RPMI8226 (cell line): ENCODE measurements around the gene CCNT1.
"Not testable (repeated sequence)": the region's sequence is repeated elsewhere in the genome, so short reads cannot be mapped to it uniquely, and the experiment has no call there.

ENCODE experiments used
- DNase-seq: peaks from one replicate; pipeline ENCODE4 v3.0.0-alpha.2; 2015

CCNT1 gene

DNA sequence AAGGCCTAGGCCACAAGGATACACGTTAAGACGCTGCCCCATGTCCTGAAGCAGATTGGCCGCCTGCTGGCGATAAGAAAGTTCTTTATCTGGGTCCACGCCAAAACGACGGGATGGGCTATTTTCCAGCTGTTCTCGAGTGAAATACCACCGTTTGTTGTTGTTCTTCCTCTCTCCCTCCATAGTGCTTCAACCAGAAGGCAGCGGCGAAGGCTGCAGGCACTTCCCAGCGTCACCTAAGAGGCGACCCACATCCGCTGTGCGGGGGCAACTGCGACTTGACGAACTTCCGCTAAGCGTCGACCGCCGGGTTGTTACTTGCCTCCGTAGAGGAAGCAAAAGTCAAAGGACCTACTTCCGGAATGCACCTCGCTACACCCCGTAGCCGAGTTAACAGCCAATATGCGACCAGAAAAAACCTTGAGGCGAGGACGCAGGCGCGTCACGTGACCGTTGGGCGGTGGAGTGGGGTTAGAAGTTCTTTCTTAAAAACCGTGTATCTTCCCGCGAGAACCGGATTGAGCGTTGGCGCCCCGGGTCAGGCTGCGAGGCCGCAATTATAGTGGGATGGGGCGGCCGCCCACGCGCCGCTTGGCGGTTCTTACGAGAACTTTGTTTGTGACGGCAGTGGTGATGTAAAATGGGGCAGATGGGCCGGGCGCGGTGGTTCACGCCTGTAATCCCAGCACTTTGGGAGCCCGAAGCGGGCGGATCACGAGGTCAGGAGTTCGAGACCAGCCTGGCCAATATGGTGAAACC lies at the start of gene CCNT1:
Gene CCNT1 (minus strand): TSS at position 215 of the 759 bp plus-strand sequence. CDS start 32 bp downstream, at position 183.
- peak; percentile 99 for DNase-seq

DNA sequence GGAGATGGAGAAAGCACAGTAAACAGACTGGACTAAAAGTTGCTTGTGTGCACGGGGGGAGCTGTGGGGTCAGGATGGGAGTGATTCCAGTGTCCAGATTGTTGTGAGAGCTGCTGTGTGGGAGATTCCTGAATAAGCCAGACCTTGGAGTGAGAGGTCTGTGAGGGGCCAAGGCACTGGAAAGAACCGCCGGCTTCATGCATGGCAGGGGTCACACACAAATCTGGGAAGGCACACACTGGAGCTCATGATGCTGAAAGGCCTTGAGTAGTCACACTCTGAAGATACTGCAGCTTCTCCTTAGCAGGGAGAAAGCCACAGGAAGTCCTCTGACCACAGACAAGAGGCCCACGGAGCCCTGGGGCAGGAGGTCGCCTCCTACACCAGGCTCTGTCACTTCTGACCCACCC lies 49.3 kb upstream of the CCNT1 start:
- DNase-seq: no peak

DNA sequence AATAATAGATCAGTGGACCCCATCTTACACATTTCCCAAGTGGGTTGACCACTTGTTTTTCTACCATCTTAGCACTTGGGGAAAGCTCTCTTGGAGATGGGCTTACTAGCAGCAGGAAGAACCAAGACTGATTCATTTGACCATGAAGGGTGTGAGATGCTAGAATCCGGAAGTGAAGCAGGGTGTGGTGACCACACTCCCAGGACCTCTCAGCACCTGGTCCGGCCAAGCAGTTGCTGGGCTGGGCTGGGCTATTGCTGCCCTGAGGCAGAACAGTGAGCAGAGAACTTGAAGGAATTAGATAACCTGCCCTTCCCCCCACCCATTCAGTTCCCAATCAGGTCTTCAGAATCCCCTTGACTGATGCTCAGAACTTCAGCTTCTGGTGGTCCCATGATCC lies 48.0 kb upstream of the CCNT1 start:
- DNase-seq: no peak

DNA sequence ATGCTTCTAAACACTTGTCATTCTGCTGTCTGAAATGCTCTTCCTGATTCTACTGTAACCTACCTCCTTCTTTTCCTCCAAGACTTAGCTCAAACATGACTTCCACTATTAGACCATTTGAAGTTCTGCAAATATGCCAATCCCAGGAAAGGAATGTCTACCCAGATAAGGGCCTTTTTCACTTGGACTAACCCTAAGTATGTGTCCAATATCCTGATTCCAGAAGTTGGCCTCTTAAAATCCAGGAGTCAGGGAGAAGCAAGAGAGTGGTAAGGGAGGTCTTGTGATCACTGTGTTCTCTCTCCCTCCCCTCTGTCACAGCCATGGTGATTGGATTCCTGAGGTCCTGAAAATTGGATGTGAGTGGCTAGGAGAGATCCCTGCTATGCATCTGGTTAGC lies 42.2 kb upstream of the CCNT1 start:
- no peak for DNase-seq

DNA sequence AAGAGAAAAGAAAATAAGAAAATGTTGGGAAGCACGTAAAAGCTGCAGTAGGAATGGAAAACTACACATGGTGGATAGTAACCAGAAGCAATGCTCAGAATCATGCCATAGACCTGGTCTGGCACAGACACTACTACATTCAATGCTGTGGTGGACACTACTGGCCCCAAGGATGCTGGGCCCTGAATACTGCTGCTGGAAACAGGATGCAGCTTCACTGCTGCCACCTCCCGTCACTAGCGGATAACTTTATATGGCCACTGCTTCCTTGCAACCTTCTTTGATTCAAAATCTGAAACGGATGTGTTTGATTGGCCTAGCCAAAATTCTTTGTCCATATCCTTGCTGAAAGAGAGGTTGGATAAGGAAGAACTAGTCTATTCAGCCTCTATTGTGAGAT lies 41.7 kb upstream of the CCNT1 start:
- DNase-seq: no peak

DNA sequence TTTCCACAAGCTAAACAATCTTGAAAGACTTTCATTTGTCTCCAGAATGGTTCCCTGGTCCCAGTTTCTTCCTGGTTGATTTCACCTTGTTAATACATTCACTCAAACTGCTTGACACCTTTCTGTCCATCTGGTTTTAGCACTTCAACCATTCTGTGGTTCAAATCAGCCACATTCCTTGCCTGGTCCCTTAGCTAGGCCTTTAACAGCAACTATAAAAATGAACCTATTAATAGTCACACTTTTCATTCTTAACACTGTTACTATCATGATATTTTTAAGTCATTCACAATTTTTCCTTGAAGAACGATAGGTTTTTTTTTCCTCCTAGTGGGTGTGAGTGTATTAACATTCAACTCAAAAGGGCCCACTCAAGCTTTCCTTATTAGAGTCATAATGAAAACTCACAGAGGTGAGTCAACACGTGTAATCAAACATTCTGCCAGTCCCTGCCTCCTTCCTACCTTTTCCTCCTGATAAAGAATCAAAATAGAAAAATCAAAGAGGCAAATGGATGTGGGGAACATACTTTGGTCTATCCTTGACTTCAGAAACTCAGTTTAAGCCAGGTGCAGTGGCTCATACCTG lies 34.4 kb upstream of the CCNT1 start:
- no peak for DNase-seq

DNA sequence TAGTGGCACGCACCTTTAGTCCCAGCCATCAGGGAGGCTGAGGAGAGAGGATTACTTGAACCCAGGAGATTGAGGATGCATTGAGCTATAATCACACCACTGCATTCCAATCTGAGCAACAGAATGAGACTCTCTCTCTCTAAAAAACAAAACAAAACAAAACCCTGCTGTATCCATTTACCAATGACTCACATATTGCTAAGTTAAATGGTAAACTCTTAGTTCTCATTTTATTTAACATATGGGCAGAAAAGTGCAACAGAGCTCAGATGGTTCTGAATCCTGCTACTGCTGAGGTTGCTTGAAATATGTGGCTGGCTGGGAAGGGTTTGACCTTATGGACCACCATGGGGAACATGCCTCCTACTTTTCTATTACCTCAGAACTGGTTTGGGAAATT lies 33.7 kb upstream of the CCNT1 start:
- no peak for DNase-seq

DNA sequence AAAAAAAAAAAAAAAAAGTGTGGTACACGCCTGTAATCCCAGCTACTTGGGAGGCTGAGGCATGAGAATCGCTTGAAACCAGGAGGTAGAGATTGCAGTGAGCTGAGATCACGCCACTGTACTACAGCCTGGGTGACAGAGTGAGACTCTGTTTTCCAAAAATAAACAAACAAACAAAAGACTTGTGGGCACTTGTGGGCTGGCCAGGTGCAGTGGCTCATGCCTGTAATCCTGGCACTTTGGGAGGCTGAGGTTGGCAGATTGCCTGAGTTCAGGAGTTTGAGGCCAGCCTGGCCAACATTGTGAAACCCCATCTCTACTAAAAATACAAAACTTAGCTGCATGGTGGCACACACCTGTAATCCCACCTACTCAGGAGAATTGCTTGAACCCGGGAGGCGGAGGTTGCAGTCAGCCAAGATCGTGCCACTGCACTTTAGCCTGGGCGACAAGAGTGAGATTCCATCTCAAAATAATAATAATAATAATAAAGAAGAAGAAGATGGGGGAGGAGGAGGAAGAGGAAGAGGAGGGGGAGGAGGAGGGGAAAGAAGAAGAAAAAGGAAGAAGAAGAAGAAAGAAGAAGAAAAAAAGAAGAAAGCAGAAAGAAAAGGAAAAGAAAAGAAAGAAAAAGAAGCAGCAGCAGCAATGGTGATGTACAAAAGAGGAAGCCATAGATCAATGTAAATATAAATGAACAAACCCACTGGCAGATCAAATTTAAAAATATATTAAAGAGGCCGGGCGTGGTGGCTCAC lies 27.9 kb upstream of the CCNT1 start:
- peak; percentile 88 for DNase-seq

DNA sequence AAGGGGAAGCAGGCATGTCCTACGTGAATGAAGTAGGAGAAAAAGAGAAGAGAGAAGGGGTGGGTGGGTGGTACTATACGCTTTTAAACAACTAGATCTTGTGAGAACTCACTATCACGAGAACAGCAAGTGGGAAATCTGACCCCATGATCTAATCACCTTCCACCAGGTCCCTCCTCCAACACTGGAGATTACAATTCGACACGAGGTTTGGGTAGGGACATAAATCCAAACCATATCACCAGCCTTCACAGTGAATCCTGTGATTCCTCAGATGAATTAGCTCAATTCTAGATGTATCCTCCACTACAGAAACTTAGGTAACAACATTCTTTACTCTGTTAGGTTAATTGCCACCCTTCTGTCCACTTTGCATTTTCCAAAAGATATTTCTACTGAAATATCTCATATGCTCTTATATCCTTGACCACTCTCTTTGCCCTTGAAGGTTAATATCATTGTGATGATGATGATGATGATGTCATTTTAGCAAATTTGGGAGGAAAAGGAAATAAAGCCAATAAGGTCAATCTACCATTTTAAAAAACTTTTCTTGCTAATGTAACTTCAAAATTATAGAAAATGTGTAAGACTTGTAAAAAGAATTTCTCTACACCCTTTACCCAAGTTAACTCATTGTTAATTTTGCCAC lies 23.2 kb upstream of the CCNT1 start:
- DNase-seq: no peak

DNA sequence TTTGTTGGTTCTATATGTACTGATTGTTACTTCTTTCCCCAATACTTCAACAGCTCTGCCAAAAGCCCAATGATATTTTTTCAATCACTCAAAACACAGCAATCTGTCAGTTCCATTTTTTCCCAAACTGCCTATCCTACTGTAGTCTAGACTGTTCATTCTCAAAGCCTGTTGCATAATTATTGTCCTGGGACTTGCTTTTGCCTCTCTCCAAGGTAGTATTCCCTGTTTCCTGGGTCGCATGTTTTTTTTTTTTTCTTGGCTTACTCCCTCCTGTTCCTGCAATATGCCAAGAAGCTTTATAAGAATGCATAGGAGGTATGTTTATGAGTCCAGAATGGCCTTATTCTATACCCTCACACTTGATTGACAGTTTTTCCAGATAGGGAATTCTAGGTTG lies 19.9 kb upstream of the CCNT1 start:
- DNase-seq: no peak

DNA sequence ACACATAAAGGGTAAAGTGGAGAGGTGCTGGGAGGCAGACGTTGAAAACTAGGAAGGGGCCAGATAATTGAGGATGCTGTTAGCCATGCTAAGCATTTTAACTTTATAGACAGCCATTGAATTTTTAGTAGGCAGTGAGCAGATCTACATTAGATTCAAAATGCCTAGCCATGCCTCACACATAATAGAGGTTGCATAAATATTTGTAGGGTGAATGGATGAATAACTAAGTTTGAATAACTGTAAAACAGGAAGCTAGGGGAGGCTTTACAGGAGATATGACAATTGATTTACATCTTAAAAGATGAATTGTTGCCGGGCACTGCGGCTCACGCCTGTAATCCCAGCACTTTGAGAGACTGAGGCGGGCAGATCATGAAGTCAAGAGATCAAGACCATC lies 12.3 kb upstream of the CCNT1 start:
- DNase-seq: no peak

DNA sequence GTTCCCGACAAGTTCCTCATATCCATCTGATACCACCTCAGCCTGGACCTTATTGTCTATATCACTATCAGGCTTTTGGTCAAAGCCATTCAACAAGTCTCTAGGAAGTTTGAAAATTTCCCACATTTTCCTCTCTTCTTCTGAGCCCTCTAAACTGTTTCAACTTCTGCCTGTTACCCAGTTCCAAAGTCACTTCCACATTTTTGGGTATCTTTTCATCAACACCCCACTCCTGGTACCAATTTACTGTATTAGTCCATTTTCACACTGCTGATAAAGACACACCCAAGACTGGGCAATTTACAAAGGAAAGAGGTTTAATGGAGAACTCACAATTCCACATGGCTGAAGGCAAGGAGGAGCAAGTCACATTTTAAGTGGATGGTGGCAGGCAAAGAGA lies 4.2 kb upstream of the CCNT1 start:
- not testable (repeated sequence) for DNase-seq

DNA sequence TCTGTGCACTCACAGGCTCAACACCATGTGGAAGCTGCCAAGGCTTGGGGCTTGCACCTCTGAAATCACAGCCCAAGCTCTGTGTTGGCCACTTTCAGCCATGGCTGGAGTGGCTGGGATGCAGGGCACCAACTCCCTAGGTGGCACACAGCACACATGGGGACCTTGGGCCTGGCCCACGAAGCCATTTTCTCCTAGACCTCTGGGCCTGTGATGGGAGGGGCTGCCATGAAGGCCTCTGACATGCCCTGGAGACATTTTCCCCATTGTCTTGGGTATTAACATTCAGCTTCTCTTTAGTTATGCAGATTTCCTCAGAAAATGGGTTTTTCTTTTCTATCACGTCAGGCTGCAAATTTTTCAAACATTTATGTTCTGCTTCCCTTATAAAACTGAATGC lies 3.7 kb upstream of the CCNT1 start:
- DNase-seq: not testable (repeated sequence)

DNA sequence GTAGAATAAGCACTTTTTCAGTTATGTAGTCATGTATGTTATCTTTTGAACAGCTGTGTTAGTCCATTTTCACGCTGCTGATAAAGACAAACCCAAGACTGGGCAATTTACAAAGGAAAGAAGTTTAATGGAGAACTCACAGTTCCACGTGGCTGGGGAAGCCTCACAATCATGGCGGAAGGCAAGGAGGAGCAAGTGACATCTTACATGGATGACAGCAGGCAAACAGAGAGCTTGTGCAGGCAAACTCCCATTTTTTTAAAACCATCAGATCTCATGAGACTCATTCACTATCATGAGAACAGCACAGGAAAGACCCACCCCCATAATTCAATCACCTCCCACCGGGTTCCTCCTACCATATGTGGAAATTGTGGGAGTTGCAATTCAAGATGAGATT lies 2.5 kb upstream of the CCNT1 start:
- DNase-seq: not testable (repeated sequence)

DNA sequence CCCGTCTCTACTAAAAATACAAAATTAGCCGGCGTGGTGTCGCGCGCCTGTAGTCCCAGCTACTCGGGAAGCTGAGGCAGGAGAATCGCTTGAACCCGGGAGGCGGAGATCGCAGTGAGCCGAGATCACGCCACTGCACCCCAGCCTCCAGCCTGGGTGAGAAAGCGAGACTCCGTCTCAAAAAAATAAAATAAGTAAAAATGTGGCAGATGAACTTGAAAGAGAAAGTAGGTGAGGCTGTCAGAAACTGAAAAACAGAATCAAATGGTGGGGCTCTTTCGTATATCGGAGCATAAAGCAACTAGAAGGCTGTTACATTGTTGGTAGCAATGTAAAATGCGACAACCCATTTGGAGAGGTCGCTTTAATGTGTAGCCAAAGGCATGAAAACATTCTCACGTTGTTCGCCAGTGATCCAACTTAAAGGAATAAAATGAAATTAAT lies 767 bp upstream of the CCNT1 start:
- DNase-seq: peak; percentile 11

DNA sequence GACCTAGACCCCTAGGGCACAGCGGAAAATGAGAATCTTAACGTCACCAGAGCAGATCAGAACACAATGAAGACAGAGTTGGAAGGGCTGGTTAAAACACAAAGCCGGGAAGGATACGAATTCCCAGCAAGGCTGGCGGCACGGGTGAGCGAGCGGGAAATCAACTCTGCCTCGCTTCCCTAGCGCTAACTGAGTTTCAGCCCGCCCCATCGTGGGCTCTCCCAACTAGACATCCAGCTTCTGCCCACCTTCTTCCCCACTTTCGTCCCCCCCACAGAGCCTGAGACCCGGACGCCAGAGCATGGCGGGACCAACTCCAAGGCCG lies 377 bp downstream of the CCNT1 start:
- no peak for DNase-seq

DNA sequence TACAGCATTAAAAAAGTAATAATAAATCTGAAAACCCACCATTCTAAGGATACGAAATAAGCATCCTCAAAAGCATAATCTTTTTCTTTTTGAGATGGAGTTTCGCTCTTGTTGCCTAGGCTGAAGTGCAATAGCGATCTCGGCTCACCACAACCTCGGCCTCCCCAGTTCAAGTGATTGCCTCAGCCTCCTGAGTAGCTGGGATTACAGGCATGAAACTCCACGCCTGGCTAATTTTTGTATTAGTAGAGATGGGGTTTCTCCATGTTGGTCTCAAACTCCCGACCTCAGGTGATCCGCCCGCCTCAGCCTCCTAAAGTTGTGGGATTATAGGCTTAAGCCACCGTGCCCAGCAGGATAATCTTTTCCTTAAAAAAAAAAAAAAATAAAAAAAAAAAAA lies 4.3 kb downstream of the CCNT1 start:
- DNase-seq: no peak

DNA sequence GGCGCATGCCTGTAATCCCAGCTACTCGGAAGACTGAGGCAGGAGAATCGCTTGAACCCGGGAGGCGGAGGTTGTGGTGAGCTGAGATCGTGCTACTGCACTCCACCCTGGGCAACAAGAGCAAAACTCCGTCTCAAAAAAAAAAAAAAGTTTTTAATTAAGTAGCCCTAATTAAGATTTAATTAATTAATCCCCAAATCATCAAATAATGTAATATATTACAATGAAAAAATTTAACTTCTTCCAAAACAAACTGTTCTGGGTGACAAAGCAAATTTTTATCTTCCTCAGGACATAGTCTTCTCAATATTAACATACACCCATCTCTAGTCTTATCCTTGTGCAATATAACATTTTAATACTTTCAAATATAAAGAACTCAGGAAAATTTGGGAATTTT lies 17.7 kb downstream of the CCNT1 start:
- not testable (repeated sequence) for DNase-seq

DNA sequence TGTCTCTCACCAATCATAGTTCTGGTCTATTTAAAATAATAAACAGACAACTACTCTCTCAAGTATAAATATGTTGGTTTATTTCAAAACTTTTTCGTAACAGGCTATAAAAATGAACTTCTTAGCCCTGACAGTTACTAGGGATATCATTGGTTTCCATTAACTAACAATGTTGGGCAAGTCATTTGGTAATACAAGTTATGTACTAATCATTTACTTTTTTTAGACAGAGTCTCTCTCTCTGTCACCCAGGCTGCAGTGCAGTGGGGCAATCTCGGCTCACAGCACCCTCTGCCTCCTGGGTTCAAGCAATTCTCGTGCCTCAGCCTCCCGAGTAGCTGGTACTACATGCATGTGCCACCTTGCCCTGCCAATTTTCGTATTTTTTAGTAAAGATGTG lies 19.9 kb downstream of the CCNT1 start:
- DNase-seq: no peak

DNA sequence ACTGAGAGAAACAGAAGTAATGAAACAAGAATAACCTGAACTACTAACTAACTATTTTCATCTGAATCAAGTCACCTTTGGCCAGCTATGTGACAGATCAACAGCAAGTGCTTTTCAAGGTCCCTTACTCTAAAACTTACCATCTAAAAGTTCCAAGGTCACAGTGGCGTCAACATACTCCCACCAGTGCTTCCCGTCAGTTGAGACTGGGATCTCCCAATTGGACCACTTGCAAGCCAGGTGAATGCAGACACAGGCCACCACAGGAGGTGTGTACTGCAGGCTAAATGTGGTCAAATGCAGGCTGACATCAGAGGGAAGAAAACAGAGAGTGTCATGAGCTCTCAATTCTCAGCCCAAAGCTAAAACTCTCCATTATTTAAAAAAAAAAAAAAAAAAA lies 20.6 kb downstream of the CCNT1 start:
- DNase-seq: no peak

DNA sequence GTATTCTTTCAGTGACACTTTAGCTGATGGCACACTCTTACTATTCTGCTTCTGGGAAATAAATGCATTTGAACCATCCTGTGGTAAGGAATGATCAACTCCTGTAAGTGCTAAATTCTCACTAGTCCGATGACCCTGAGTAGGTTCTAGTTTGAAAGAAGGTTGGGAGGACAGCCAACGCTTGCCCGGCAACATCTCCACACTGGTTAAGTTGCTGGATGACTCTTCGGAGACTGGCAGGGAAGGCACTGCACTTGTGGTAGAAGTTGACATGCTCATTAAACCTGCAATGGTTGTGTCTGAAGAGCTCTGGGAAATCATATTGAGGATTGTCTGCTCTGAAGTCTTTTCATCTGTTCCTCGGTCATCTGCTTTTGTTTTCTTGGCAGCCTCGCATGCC lies 22.5 kb downstream of the CCNT1 start:
- DNase-seq: no peak

DNA sequence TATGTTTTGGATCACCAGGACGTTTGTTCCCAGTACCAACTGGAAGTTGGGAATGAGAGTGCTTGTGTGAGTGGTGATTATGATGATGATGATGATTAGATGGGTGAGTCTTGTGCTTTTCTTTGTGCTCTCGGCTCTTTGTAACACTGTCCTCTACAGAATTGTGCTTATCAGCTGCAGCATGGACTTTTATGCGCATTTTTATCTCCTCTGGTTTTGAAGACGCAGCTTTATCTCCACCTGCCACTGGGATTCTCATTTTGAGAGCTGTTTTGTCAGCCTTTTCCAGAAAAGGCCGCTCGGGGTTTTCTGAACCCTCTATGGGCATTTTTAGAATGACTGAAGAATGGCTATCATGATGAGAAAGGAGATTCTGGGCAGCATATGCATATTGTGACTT lies 22.9 kb downstream of the CCNT1 start:
- no peak for DNase-seq

DNA sequence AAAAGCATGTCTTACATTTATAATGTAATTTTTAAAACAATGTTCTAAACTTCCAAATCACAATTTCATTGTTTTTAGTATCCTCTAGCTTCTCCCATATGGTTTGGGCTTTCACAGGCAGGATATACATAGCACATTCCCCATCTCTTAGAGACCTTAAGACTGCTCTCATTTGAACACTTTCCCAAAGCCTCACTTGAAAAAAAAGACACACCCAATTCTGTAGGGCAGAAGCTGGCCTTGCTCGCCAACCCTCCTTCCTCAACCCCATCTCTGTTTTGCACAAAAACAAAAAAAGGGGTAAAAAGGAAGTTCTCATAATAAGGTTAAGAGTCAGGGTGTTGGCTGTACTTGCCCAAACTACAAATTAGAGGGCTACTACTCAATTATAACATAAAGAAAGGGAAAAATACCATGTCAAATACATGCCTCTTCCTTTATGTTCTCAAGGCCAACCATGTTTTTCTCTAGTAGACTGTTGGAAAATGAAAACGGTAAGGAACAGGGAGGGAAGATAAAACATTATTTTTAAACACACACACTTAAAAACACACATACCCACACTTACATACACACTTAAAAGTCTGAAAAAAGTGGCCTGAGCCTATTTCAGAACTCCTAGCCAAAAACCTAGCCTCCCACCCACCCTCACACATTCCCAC lies 24.6 kb downstream of the CCNT1 start:
- no peak for DNase-seq
